Nephron (organoid): ENCODE measurements around the gene CCL1.

Experiments
- H3K27ac Mint-ChIP-seq, 3 experiments: 2 replicates each; pipeline ENCODE4 v1.8.0; 2020; ENCODE audit warnings: mixed read lengths in 3 of 3, mild to moderate bottlenecking in 2 of 3, moderate library complexity in 1 of 3
- H3K27me3 Mint-ChIP-seq: 2 replicates; pipeline ENCODE4 v1.8.0; 2021; ENCODE audit warnings: low read depth, mild to moderate bottlenecking, moderate library complexity, mixed read lengths
- H3K36me3 Mint-ChIP-seq: 2 replicates; pipeline ENCODE4 v1.8.0; 2020; ENCODE audit warnings: low read depth, mixed read lengths
- H3K4me1 Mint-ChIP-seq: 2 replicates; pipeline ENCODE4 v1.8.0; 2020; ENCODE audit warnings: mixed read lengths
- H3K4me3 Mint-ChIP-seq, 3 experiments: 2 replicates each; pipeline ENCODE4 v1.8.0; 2020; ENCODE audit warnings: mild to moderate bottlenecking in 3 of 3, mixed read lengths in 3 of 3, moderate library complexity in 2 of 3
- H3K9me3 Mint-ChIP-seq: 2 replicates; pipeline ENCODE4 v1.8.0; 2020; ENCODE audit warnings: mixed read lengths
- CTCF ChIP-seq, 3 experiments: fragments of 200-600 bp; sonication (generic); IDR thresholded peaks; one replicate each; pipeline ENCODE4 v1.5.0; 2021; ENCODE audit warnings: antibody characterized with exemption in 3 of 3; ENCODE audit not compliant: unreplicated experiment in 3 of 3

CCL1 gene

GRCh38 chr17:34318474-34318873 lies 44.6 kb downstream of the CCL1 start:
- TF ChIP-seq CTCF (IDR thresholded peaks at IDR 0.05; ENCODE audit: unreplicated experiment in 3 of 3), result no peak
- no peak overlapping the region for H3K27ac Mint-ChIP-seq
- peaks cover 11% of the 10 kb centered on the region for H3K4me1 Mint-ChIP-seq

GRCh38 chr17:34314279-34314678 lies 48.8 kb downstream of the CCL1 start:
- TF ChIP-seq CTCF (IDR thresholded peaks at IDR 0.05; ENCODE audit: unreplicated experiment in 3 of 3), result no peak
- H3K4me1 Mint-ChIP-seq, result peaks cover 31% of the 10 kb centered on the region
- peak overlapping the region in 2 of 3 experiments; percentile 2 to 58 for H3K27ac Mint-ChIP-seq
- H3K36me3 Mint-ChIP-seq, result no peaks in the 10 kb centered on the region
- H3K9me3 Mint-ChIP-seq, result no peaks in the 10 kb centered on the region
- peaks cover 7% of the 10 kb centered on the region for H3K27me3 Mint-ChIP-seq
- no peak overlapping the region for H3K4me3 Mint-ChIP-seq

More at GRCh38 chr17:34318474-34318873, 44.6 kb downstream of the CCL1 start:
- Mint-ChIP-seq H3K36me3 (no peaks in the 10 kb centered on the region), H3K4me3 (no peak overlapping the region), H3K9me3 (no peaks in the 10 kb centered on the region), H3K27me3 (peaks cover 5% of the 10 kb centered on the region)

GRCh38 chr17:34313164-34313563 lies 49.9 kb downstream of the CCL1 start:
- TF ChIP-seq CTCF (IDR thresholded peaks at IDR 0.05; ENCODE audit: unreplicated experiment in 3 of 3), result no peak
- Mint-ChIP-seq H3K9me3 (no peaks in the 10 kb centered on the region), H3K27ac (peak overlapping the region in 1 of 3 experiments; percentile 34), H3K4me3 (no peak overlapping the region), H3K27me3 (peaks cover 7% of the 10 kb centered on the region), H3K36me3 (no peaks in the 10 kb centered on the region), H3K4me1 (peaks cover 36% of the 10 kb centered on the region)

- no peak for TF ChIP-seq CTCF (IDR thresholded peaks at IDR 0.05; ENCODE audit: unreplicated experiment in 3 of 3)
- no peaks in the 10 kb centered on the region for H3K9me3 Mint-ChIP-seq
- peak overlapping the region; percentile 5 to 56 (median 51) for H3K27ac Mint-ChIP-seq
- H3K4me3 Mint-ChIP-seq, result peak overlapping the region in 1 of 3 experiments; percentile 14
- peaks cover 47% of the 10 kb centered on the region for H3K4me1 Mint-ChIP-seq
- H3K36me3 Mint-ChIP-seq, result no peaks in the 10 kb centered on the region
- H3K27me3 Mint-ChIP-seq, result peaks cover 7% of the 10 kb centered on the region
Observed at GRCh38 chr17:34312080-34312479, 51.0 kb downstream of the CCL1 start.

GRCh38 chr17:34311291-34311690 lies 51.7 kb downstream of the CCL1 start:
- Mint-ChIP-seq H3K27me3 (peaks cover 7% of the 10 kb centered on the region), H3K36me3 (no peaks in the 10 kb centered on the region), H3K9me3 (no peaks in the 10 kb centered on the region), H3K4me1 (peaks cover 53% of the 10 kb centered on the region), H3K4me3 (no peak overlapping the region), H3K27ac (no peak overlapping the region)
- no peak for TF ChIP-seq CTCF (IDR thresholded peaks at IDR 0.05; ENCODE audit: unreplicated experiment in 3 of 3)
